Hepatocyte (in vitro differentiated cells): ENCODE data around the gene TULP4.

ENCODE experiments used
- EZH2 ChIP-seq: fragments of 200-600 bp; sonication (generic); IDR thresholded peaks from 2 replicates; pipeline ENCODE4 v1.6.1; 2016; ENCODE audit warnings: antibody characterized with exemption, mild to moderate bottlenecking, borderline replicate concordance
- TF ChIP-seq, protein P1 (sequence below): fragments of 200-600 bp; sonication (generic); IDR thresholded peaks from 2 replicates; pipeline ENCODE4 v1.5.1; 2016; ENCODE audit warnings: antibody characterized with exemption, mild to moderate bottlenecking; ENCODE audit not compliant: poor library complexity

DNA sequence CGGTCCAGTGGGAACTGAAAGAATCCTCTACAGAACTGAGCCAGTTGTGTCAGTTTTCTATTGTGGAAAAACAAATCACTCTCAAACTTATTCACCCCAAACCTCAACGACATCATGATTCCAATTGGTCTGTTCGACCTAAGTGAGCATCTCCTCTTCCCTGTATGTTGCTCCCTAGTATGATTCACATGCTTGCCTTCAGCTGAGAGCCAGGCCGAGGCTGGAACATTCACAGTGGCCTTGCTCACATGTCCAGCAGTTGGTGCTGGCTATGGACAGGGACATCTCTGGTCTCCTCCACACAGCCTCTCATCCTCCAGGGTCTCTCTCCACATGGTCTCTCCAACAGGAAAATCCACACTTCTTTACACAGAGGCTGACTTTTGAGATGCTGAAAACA lies 219.3 kb downstream of the TULP4 start:
- TF ChIP-seq, protein P1, sequence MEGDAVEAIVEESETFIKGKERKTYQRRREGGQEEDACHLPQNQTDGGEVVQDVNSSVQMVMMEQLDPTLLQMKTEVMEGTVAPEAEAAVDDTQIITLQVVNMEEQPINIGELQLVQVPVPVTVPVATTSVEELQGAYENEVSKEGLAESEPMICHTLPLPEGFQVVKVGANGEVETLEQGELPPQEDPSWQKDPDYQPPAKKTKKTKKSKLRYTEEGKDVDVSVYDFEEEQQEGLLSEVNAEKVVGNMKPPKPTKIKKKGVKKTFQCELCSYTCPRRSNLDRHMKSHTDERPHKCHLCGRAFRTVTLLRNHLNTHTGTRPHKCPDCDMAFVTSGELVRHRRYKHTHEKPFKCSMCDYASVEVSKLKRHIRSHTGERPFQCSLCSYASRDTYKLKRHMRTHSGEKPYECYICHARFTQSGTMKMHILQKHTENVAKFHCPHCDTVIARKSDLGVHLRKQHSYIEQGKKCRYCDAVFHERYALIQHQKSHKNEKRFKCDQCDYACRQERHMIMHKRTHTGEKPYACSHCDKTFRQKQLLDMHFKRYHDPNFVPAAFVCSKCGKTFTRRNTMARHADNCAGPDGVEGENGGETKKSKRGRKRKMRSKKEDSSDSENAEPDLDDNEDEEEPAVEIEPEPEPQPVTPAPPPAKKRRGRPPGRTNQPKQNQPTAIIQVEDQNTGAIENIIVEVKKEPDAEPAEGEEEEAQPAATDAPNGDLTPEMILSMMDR: no peak
- TF ChIP-seq EZH2: no peak
